ENCODE measurements around the gene LTO1.

DNA sequence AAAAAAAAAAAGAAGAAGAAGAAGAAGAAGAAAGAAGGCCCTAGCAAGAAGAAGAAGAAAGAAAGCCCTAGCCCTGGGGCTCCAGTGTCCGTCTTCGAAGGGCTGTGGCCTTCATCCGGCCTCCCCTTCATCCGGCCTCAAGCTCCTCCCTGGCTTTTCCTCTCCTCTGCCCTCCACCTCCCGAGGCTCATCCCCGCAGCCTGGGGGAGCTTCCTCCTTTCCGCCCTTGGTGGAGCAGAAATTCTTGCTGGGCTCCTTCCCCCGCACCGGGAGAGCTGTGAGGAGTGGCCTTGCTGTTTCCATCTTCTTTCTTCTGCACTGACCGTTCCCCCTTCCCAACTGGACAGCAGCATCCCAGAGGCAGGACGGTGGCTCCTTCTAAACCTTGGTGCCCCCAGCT is 9.5 kb upstream of the LTO1 start:
- TF ChIP-seq CTCF (conservative IDR thresholded peaks at IDR 0.05; ENCODE audit: low read depth, low read length) (no peak), EZH2 (IDR thresholded peaks at IDR 0.05; ENCODE audit: low read length, unreplicated experiment) (no peak), EZH2phosphoT487 (IDR thresholded peaks at IDR 0.05; ENCODE audit: borderline replicate concordance, low read length) (no peak)

Measured in PC-3 (cell line).